GM12878 (cell line): ENCODE data around the gene SCYGR2.

Experiments used
- CHD2 ChIP-seq: IDR thresholded peaks from 2 replicates; pipeline ENCODE4 v1.6.1; 2011; ENCODE audit warnings: low read depth, low read length, improper control_type of control experiment, borderline replicate concordance
- TF ChIP-seq, protein P1 (sequence below): fragments of 450-650 bp; formaldehyde crosslinking; IDR thresholded peaks from 2 replicates; pipeline ENCODE4 v1.5.0; 2022; ENCODE audit warnings: mild to moderate bottlenecking, missing genetic modification characterization

DNA sequence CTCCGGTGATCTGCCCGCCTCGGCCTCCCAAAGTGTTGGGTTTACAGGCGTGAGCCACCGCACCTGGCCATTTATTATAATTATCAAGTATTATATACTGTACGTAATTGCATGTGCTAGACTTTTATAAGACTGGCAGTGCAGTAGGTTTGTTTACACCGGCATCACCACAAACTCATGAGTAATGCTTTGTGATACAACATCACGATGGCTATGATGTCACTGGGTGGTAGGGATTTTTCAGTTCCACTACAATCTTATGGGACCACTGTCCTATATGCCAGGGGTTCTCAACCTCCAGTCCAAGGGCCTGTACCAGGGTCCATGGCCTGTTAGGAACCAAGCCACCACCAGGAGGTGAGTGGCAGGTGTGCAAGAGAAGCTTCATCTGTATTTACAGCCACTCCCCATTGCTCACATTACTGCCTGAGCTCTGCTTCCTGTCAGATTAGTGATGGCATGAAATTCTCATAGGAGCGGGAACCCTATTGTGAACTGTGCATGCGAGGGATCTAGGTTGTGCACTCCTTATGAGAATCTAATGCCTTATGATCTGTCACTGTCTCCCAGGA lies 28.0 kb downstream of the SCYGR2 start:
- TF ChIP-seq CHD2, result no peak
- TF ChIP-seq, protein P1, sequence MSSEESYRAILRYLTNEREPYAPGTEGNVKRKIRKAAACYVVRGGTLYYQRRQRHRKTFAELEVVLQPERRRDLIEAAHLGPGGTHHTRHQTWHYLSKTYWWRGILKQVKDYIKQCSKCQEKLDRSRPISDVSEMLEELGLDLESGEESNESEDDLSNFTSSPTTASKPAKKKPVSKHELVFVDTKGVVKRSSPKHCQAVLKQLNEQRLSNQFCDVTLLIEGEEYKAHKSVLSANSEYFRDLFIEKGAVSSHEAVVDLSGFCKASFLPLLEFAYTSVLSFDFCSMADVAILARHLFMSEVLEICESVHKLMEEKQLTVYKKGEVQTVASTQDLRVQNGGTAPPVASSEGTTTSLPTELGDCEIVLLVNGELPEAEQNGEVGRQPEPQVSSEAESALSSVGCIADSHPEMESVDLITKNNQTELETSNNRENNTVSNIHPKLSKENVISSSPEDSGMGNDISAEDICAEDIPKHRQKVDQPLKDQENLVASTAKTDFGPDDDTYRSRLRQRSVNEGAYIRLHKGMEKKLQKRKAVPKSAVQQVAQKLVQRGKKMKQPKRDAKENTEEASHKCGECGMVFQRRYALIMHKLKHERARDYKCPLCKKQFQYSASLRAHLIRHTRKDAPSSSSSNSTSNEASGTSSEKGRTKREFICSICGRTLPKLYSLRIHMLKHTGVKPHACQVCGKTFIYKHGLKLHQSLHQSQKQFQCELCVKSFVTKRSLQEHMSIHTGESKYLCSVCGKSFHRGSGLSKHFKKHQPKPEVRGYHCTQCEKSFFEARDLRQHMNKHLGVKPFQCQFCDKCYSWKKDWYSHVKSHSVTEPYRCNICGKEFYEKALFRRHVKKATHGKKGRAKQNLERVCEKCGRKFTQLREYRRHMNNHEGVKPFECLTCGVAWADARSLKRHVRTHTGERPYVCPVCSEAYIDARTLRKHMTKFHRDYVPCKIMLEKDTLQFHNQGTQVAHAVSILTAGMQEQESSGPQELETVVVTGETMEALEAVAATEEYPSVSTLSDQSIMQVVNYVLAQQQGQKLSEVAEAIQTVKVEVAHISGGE (CRISPR knock-in tag), result no peak
